ENCODE data around the gene GNG8.
"Not testable (repeated sequence)": the region's sequence is repeated elsewhere in the genome, so short reads cannot be mapped to it uniquely, and the experiment has no call there.

Gene GNG8

GRCh38 chr19:46644720-46645119 is 8.7 kb upstream of the GNG8 start:
- no peak for DNase-seq

- DNase-seq = no peak
Measured at GRCh38 chr19:46640656-46641055, 4.7 kb upstream of the GNG8 start.

GRCh38 chr19:46639358-46640182 is 3.6 kb upstream of the GNG8 start:
- peak; percentile 38 to 49 for DNase-seq

GRCh38 chr19:46637224-46637623 is 1.2 kb upstream of the GNG8 start:
- no peak for DNase-seq

GRCh38 chr19:46634656-46635218 is 1.3 kb downstream of the GNG8 start:
- no peak for DNase-seq

GRCh38 chr19:46634045-46634655 is 1.9 kb downstream of the GNG8 start:
- peak; percentile 96 to 97 for DNase-seq

GRCh38 chr19:46633130-46633529 is 2.9 kb downstream of the GNG8 start:
- DNase-seq = no peak

GRCh38 chr19:46631481-46631880 is 4.5 kb downstream of the GNG8 start:
- no peak for DNase-seq

- DNase-seq = no peak
Measured at GRCh38 chr19:46630586-46631205, 5.3 kb downstream of the GNG8 start.

GRCh38 chr19:46629546-46630025 is 6.4 kb downstream of the GNG8 start:
- no peak for DNase-seq

- not testable (repeated sequence) for DNase-seq
Measured at GRCh38 chr19:46628970-46629369, 7.0 kb downstream of the GNG8 start.

- no peak for DNase-seq
Measured at GRCh38 chr19:46626446-46626845, 9.6 kb downstream of the GNG8 start.

GRCh38 chr19:46625731-46626130 is 10.3 kb downstream of the GNG8 start:
- no peak for DNase-seq

- DNase-seq = no peak
Measured at GRCh38 chr19:46624958-46625661, 10.9 kb downstream of the GNG8 start, which contains the start of gene PTGIR. Gene PTGIR (minus strand): TSS chr19:46625089. CDS start chr19:46624225, 864 bp downstream.

- DNase-seq = no peak
Measured at GRCh38 chr19:46623915-46624502, 12.0 kb downstream of the GNG8 start.

GRCh38 chr19:46622118-46622446 is 13.9 kb downstream of the GNG8 start:
- DNase-seq = no peak

GRCh38 chr19:46621191-46622117 is 14.5 kb downstream of the GNG8 start:
- DNase-seq = no peak

GRCh38 chr19:46620716-46621115 is 15.3 kb downstream of the GNG8 start:
- DNase-seq = no peak

GRCh38 chr19:46620267-46620666 is 15.7 kb downstream of the GNG8 start:
- DNase-seq = no peak

- peak in 1 of 2 donors; percentile 77 for DNase-seq
Measured at GRCh38 chr19:46618670-46619231, 17.3 kb downstream of the GNG8 start.

GRCh38 chr19:46617601-46618000 is 18.4 kb downstream of the GNG8 start:
- DNase-seq = no peak

Measured in CD4-positive, alpha-beta T cell treated with Interferon alpha-2 for 1 hour (primary cell).